Fibroblast of villous mesenchyme (primary cell): ENCODE measurements around the gene AMOTL1. TPM values are rescaled to one million over a fixed set of nuclear protein-coding genes. Genes with fewer than 3 reads are reported as not detected.
A peak's percentile ranks its signal among the peaks of the same experiment; 100 is the strongest.

ENCODE experiments used
- DNase-seq: peaks from one replicate; pipeline ENCODE4 v3.0.0-alpha.2; 2010; ENCODE audit warnings: low read depth
- H3K4me3 ChIP-seq: 2 replicates; pipeline ENCODE4 v1.5.1; 2011; ENCODE audit warnings: low read depth, mild to moderate bottlenecking, low read length
- CTCF ChIP-seq: IDR thresholded peaks from 2 replicates; pipeline ENCODE4 v1.5.1; 2012; ENCODE audit warnings: low read depth, mild to moderate bottlenecking, low read length; ENCODE audit not compliant: insufficient read depth
- total RNA-seq: library from RNA; depleted of rRNA; stranded (reverse); fragments of >200 nt; gene quantifications from 2 replicates; pipeline ENCODE4 v1.2.3, GENCODE V29; 2012

The AMOTL1 gene
- total RNA-seq, 1 donor = 25.9 TPM

GRCh38 chr11:94793822-94794221, 25.7 kb downstream of the AMOTL1 start:
- no peak for TF ChIP-seq CTCF

GRCh38 chr11:94794287-94795168, 26.4 kb downstream of the AMOTL1 start:
- H3K4me3 ChIP-seq = peak overlapping the region; percentile 3
- peak; percentile 90 for DNase-seq
- no peak for TF ChIP-seq CTCF

More at GRCh38 chr11:94793822-94794221, 25.7 kb downstream of the AMOTL1 start:
- no peak overlapping the region for H3K4me3 ChIP-seq
- DNase-seq = peak; percentile 57

- TF ChIP-seq CTCF = no peak
- no peak overlapping the region for H3K4me3 ChIP-seq
- no peak for DNase-seq
Observed at GRCh38 chr11:94795476-94796189, 27.5 kb downstream of the AMOTL1 start.

GRCh38 chr11:94796190-94796580, 28.0 kb downstream of the AMOTL1 start:
- no peak for DNase-seq
- TF ChIP-seq CTCF = no peak
- no peak overlapping the region for H3K4me3 ChIP-seq

- no peak for DNase-seq
- no peak for TF ChIP-seq CTCF
- H3K4me3 ChIP-seq = no peak overlapping the region
Observed at GRCh38 chr11:94796863-94797262, 28.7 kb downstream of the AMOTL1 start.

GRCh38 chr11:94799726-94800125, 31.6 kb downstream of the AMOTL1 start:
- TF ChIP-seq CTCF = no peak
- no peak overlapping the region for H3K4me3 ChIP-seq
- DNase-seq = no peak
